SHP77 (cell line): ENCODE results near the gene VNN1.
"Not testable (repeated sequence)": the region's sequence is repeated elsewhere in the genome, so short reads cannot be mapped to it uniquely, and the experiment has no call there.

Experiments
- DNase-seq, 2 experiments: peaks; one replicate each; lab custom pipeline; 2025; lab: John Stamatoyannopoulos, UW

VNN1 gene

GRCh38 chr6:132719736-132720448 lies 6.0 kb upstream of the VNN1 start:
- DNase-seq, result no peak

- DNase-seq, result no peak
These were observed 2.2 kb upstream of the VNN1 start for GRCh38 chr6:132715881-132716637.

DNA sequence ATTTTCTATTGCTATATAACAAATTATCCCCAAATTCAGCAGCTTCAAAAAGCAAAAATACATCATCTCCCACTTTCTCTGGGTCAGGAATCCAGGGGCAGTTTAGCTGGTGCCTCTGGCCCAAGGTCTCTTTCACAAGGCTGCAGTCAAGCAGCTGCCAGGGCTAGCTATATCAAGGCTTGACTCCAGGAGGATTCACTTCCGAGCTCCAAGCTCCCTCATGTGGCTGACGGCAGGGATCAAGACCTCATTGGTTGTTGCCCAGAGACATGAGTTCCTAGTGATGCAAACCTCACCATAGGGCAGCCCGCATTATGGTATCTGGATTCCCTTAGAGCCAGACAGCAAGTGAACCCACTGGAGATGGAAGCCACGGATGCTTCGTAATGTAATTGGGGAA lies 1.3 kb upstream of the VNN1 start:
- peak in 1 of 2 experiments; percentile 55 for DNase-seq

DNA sequence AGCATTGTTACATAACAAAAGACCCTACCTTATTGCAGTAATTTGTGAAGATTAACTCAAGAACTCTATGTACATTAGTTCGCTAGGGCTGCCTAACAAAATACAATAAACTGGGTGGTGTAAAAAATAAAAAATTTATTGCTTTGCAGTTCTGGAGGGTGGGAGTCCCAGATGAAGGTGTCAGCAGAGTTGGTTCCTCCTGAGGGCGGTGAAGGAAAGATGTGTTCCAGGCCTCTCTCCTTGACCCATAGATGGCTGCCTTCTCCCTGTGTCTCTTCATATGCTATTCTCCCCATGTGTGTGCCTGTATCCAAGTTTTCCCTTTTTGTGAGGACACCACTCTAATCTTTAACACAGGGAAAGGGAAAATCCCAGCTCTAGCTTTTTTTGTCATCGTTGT lies 305 bp upstream of the VNN1 start:
- no peak for DNase-seq

DNA sequence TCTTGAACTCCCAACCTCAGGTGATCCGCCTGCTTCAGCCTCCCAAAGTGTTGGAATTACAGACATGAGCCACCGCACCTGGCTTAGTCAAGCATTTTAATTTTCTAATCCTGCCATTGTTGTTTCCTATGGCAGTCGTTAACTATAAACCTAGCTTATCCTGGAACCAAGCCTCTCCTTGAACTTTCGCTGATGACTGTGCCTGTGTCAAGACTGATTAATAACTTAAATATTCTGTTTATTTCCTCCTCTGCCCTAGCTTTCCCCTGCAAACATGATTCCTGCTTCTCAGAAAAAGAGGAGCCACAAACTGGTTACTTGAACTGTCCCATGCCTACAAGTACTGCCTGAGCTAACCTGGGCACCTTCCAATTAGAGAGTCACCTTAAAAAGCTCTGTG lies 1.5 kb downstream of the VNN1 start:
- no peak for DNase-seq

DNA sequence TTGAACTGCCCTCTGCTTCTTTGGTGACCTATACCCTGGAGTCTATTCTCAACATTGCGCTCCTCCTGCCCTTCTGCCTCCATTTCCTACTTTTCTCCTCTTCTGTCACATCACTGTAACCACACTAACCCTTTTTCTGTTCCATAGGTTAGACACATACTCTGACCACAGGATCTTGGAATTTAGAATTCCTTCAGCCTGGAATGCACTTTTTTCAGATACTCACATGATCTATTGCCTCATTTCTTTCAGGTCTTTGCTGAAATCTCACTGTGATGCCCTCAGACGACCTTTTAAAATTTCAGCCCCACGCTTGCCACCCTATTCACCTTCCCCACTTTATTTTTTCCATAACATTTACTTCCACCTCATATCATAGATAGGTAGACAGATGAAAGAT lies 5.1 kb downstream of the VNN1 start:
- no peak for DNase-seq

- no peak for DNase-seq
These were observed 5.9 kb downstream of the VNN1 start for GRCh38 chr6:132708002-132708401.

DNA sequence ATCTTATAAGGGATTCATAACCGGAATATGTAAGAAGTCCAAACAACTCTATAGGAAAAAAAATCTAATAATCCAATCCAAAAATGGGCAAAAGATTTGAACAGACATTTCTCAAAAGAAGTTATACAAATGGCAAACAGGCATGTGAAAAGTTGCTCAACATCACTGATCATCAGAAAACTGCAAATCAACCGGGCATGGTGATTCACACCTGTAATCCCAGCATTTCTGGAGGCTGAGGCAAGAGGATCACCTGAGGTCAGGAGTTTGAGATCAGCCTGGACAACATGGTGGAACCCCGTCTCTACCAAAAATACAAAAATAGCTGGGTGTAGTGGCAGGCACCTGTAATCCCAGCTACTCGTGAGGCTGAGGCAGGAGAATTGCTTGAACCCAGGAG lies 7.1 kb downstream of the VNN1 start:
- not testable (repeated sequence) for DNase-seq

GRCh38 chr6:132703936-132704335 lies 9.9 kb downstream of the VNN1 start:
- no peak for DNase-seq

- no peak for DNase-seq
These were observed 15.2 kb downstream of the VNN1 start for GRCh38 chr6:132698608-132699007.

DNA sequence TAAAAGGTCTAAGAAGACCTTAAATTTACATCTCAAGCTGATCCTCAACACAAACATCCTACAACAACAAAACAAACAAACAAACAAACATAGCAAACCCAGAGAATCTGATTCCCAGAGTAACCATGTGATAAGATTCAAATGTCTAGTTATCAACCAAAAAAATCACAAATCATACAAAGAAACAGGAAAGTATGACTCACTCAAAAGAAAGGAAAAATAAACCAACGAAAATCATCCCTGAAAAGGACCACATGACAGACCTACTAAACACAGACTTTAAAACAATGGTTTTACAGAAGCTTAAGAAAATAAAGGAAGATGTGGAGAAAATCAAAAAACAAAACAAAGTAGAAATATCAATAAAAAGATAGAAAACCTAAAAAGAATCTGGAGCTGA lies 18.1 kb downstream of the VNN1 start:
- no peak for DNase-seq

DNA sequence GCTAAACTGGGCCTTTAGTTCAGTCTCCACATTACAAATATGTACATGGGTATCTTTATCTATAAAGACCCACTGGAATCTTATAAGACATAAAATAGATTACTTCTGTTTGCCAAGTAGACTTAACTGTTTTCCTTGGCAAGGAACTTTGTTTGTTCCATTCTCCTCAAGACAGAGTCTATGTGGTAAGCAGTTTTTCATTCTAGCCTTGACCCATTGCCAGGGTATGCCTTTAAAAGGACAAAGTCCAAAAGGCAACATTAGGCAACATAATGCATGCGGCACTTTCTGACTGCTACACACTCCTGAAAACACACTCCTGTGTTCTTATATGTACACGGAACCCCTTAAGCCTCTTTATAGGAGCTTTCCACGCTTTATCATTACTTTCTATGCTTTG lies 20.4 kb downstream of the VNN1 start:
- no peak for DNase-seq

- DNase-seq, result no peak
These were observed 23.2 kb downstream of the VNN1 start for GRCh38 chr6:132690678-132691077.

GRCh38 chr6:132687306-132687705 lies 26.5 kb downstream of the VNN1 start:
- DNase-seq, result no peak

GRCh38 chr6:132686531-132686930 lies 27.3 kb downstream of the VNN1 start:
- no peak for DNase-seq

DNA sequence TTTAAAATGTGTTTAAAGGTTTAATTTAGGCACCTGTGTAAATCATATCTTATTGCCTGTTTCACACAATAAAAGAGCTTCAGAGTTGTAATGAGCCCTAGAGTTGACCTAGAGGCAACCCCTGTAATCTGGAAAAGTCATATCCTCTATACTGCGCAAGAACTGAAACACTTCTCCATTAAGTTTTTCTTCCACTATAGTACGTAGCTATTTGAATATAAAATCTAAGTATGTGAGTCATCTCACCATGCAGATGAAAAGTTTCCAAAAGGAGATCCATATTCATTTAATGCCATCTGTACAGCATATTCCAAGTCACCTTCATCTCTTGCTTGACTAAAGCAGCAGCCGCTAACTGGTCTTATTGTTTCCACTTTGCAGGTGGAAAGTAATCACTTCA lies 28.8 kb downstream of the VNN1 start:
- DNase-seq, result no peak

DNA sequence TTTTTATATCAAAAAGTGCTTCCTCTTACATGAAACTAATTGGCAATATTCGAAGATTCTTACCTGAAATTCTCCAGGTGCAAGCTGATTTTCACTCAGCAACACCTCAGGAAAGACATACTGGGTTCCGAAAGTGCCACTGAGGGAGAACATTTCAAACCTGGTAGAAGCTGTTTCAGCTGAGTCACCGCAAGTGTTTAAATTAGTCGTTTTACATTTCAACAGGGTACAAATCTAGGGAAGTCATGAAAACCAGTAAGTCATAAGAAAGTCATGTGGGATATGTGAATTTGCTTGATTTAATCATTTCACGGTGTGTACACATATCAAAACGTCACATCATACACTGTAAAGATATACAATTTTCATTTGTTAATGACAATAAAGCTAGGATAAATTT lies 29.6 kb downstream of the VNN1 start:
- no peak for DNase-seq

- no peak for DNase-seq
These were observed 30.3 kb downstream of the VNN1 start for GRCh38 chr6:132683543-132683942.

DNA sequence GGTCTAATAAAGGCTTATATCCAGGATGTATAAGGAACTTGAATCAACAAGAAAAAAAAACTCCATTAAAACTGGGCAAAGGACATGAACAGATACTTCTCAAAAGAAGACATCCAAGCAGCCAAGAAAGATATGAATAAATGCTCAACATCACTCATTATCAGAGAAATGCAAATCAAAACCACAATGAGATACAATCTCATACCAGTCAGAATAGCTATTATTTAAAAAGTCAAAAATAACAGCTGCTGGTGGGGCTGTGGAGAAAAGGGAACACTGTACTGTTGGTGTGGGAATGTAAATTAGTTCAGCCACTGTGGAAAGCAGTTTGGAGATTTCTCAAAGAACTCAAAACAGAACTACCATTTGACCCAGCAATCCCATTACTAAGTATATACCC lies 34.8 kb downstream of the VNN1 start:
- DNase-seq, result not testable (repeated sequence)

DNA sequence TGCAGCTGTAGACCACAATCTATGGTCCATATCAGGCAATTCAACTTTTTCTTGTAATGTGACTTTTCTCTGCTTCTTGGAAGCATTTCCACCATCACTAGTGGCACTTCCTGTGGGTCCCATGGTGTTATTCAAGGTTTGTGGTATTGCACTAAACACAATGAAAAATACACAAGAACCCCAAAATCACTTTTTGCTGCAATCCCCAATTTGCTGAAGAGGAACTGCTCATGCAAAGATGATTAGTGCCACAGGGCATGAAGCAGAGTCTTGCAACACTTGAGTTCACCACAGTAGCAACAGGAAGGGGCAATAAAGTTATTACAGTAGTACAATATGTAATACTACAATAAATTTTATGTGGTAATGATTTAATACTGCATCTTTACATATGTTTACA lies 38.1 kb downstream of the VNN1 start:
- no peak for DNase-seq

DNA sequence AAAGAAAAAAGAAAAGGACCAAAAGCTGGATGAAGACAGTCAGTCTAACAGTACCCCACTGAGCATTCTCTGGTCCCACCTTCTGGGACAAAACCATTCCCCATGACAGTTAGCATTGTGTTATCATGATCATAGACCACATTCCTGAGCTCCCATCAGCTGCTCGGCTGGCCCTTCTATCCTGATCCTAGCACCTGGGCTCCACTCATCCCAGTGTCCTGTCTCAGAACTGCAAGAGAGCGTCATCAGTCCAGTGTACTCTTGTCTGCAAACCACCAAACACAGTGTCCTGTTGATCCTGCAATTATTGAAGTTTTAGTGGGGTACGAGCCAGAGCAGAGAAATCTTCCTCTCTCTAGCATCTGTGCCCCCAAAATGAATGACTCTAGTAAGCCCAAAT lies 38.9 kb downstream of the VNN1 start:
- no peak for DNase-seq

DNA sequence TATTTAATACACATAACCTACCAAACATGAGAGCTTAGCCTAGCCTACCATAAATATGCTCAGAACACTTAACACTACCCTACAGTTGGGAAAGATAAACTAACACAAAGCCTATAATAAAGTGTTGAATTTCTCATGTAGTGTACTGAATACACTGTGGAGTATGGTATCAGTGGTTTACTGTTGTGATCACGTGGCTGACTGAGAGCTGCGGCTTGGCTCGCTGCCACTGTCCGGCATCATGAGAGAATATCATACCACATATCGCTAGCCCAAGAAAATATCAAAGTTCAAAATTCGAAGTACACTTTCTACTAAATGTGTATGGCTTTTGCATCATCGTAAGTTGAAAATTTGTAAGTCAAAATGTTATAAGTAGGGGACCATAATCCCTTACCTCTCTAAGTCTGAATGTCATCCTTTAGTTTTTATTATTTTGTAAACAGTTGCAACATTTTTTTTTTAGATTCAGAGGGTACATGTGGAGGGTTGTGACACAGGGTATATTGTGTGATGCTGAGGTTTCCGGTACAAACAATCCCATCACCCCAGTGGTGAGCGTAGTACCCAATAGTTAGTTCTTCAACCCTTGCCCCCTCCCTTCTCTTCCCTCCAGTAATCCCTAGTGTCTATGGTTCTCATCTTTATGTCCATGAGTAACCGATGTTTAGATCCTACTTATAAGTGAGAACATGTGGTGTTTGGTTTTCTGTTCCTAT lies 40.3 kb downstream of the VNN1 start:
- no peak for DNase-seq

- DNase-seq, result no peak
These were observed 42.6 kb downstream of the VNN1 start for GRCh38 chr6:132671295-132671694.
